Breast epithelium (tissue), 3 donors: ENCODE measurements around the gene MICA.

Experiments used
- POLR2A ChIP-seq: fragments of 450-650 bp; IDR thresholded peaks from one replicate; pipeline ENCODE4 v1.6.1; 2016; ENCODE audit warnings: antibody characterized with exemption, mild to moderate bottlenecking, moderate library complexity
- POLR2AphosphoS5 ChIP-seq, 3 donors: sonication (generic); formaldehyde crosslinking; IDR thresholded peaks; one replicate each; pipeline ENCODE4 v1.6.1; 2017; ENCODE audit warnings: antibody characterized with exemption in 3 of 3
- TF ChIP-seq, protein P1 (sequence below), 3 donors: fragments of 450-650 bp; IDR thresholded peaks; one replicate each; pipeline ENCODE4 v1.5.1; 2016 to 2017; ENCODE audit warnings: antibody characterized with exemption in 3 of 3, mild to moderate bottlenecking in 3 of 3, moderate library complexity in 3 of 3

DNA sequence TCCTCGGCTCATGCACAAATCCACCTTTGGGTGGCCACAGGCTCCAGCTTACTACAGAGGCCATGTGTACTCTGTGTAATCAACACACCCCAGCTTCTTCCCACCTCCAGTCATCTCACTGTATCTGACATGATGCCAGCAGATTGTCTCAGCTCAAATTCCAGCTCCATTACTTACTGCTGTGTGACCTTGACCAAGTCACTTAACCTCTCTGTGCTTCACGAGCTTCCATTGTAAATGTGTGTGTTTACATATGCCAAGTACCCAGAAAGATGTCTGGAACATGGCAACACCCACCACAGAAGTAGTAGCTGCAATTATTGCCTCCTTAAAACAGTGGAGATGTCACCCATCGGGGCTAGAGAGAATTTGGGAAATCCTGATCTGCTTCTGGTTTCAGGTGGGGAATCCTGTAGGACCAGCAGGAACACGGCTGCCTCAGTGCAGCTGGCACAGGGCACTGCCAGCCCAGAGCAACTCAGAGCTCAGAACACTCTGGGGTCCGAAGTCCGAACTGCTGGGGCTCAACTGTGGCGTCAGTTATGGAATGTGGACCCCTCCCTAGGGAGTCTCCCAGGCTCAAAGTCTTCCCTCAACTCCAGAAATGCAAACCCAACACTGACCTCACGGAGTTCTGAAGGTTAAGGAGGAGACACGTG is 25.2 kb upstream of the MICA start:
- TF ChIP-seq, protein P1, sequence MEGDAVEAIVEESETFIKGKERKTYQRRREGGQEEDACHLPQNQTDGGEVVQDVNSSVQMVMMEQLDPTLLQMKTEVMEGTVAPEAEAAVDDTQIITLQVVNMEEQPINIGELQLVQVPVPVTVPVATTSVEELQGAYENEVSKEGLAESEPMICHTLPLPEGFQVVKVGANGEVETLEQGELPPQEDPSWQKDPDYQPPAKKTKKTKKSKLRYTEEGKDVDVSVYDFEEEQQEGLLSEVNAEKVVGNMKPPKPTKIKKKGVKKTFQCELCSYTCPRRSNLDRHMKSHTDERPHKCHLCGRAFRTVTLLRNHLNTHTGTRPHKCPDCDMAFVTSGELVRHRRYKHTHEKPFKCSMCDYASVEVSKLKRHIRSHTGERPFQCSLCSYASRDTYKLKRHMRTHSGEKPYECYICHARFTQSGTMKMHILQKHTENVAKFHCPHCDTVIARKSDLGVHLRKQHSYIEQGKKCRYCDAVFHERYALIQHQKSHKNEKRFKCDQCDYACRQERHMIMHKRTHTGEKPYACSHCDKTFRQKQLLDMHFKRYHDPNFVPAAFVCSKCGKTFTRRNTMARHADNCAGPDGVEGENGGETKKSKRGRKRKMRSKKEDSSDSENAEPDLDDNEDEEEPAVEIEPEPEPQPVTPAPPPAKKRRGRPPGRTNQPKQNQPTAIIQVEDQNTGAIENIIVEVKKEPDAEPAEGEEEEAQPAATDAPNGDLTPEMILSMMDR (IDR thresholded peaks at IDR 0.05), result no peak
- TF ChIP-seq POLR2A (no peak), POLR2AphosphoS5 (IDR thresholded peaks at IDR 0.05) (no peak)
